GM18511 (cell line): ENCODE results near the gene NFX1.
"Not testable (repeated sequence)": the region's sequence is repeated elsewhere in the genome, so short reads cannot be mapped to it uniquely, and the experiment has no call there.

Experiments used
- ATAC-seq: cut with Tn5 transposase; IDR thresholded peaks from one replicate; pipeline ENCODE4 v1.9.1; 2021; ENCODE audit warnings: mild to moderate bottlenecking, moderate library complexity; ENCODE audit not compliant: unreplicated experiment

NFX1 gene

DNA sequence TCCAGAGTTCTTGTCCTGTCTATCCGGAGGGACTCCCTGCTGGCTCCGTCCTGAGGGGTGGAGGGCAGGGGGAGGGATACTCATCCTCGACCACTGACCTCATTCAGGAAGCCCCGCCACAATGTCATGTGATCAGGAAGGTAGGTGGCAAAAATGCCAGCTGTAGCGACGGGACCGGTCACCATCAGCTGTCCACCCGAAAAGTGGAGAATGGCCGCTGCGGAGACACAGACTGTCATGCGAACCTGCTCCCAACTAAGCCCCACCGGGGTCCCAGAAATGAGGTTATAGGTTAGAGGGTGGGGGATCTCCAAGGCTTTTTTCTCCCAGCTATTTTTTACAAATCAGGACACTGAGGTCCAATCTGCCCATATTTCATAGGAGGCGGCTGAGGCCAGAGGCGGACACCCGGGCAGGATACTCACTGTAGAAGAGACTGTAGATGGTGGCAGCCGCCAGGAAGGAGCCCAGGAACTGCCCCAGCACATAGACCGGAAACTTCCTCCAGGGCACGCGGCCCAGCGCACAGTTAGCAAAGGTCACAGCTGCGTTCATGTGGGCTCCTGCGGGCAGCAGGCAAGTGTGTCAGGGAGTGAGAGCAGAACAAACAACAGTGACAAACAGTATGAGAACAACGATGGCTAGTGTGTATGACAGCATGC, 95.8 kb downstream of the NFX1 start:
- not testable (repeated sequence) for ATAC-seq

DNA sequence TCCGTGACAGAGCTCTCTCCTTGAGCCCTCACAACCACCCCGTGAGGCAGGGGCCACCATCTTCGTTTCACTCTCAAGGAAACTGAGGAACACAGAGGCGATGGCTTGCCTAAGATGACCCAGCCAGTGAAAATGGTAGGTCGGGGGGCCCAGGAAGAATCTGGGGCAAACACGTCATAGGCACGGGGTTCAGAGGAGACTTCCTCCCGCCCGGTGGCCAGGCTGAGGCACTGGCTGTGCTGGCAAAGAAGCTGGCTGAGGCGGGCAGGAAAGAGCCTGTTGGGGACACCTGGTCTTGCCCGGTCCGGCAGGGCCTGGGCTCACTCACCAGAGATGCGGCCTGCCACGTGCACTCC, 96.3 kb downstream of the NFX1 start:
- ATAC-seq: not testable (repeated sequence)

DNA sequence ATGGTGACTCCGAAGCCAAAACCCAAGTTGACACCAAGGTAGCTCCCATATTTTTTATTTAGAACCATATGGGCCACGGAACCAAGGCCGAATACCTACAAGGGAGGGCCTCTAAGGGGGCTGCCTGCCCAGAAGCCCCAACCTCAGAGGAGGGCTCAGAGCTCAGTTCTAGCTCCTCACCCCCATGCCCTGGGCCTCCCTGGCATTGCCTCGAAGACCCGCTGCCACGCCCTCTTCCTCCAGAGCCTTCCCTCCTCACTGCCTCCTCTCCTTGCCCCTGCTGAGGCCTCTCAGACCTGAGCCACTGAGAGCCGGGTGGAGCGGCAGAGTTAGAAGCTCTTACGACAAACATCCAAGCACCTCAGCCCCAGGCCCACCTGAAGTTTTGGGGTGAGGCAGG, 96.7 kb downstream of the NFX1 start:
- ATAC-seq: not testable (repeated sequence)

DNA sequence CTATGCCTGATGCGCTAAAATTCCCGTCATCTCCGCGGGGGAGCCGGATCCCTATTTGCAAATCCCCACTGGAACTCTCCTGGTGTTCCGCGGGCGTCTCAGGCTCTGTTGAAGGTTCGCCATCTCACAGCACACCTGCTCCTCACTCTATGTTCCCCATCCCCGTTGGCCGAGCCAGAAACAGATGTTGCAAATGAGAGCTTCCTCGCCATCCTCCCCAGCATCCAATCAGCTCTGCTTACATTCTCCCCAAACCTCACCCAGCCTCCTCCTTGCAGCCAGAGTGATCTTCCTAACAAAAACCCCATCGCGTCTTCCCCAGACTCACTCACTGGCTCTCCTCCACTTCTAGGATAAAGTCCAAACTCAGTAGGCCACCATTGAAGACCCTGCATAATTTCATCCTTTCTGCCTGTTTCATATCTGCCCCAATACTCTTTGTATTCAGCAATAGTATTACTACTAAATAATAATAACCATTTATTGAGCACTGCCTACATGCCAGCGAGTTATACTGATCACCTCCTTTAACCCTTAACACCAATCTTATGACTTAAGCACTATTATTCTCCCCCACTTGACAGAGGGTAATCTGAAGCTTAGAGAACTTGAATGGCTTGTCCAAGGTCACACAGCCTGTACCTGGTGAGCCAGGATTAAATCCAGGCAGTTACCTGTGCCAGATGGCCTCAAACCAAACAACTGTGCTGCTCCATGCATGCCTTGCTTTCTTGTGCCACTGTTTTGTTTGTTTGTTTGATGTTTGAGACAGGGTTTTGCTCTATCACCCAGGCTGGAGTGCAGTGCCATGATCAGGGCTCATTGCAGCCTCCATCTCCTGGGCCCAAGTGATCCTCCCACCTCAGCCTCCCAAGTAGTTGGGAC, 98.0 kb downstream of the NFX1 start:
- ATAC-seq: no peak

DNA sequence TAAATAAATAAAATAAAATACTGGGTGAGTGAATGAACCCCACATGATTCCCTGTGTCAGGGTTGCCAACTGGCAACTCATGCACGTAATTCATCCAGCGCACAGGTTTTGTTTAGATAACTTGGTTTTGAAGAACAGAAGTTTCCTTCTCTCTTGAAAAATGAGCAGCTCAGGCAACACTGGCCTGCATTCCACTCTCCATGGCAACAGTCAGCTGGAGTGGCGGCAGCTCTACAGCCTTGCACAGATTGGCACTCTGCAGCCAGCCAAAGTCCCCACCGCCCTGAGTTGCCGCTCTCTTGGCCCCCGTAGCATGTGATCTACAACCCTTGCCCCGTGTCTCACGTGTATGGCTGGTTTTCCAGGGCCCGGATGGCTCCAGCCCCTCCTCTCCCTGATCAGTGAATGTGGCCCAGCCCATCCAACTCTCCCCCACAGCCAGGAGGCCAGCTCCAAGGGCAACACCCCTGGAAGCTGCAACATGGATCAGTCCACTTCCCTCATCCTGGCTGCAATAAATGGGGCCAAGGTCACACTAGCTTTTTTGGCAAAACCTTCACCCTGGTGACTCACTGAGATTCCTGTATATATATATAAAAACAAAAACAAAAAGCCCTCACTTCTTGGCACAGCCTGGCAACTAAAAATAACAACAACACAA, 100.9 kb downstream of the NFX1 start:
- not testable (repeated sequence) for ATAC-seq

DNA sequence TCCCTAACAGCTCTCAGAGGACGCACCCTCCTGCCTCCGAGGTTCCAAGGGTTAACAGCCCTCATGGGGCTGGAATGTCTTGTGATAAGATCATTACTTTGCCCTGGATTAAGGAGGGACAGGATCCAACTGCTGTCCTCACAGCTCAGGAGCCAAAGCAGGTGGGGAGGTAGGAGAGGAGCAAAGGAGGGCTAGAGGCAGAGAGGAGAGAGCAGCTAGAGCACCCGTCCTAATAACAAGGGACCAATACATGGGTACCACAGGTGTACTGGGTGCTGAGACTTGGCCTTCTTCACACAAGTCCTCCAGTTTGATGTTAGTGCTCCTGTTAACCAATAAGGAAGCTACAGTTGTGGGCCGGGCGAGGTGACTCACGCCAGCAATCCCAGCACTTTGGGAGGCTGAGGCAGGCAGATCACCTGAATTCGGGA, 102.3 kb downstream of the NFX1 start:
- ATAC-seq: not testable (repeated sequence)

DNA sequence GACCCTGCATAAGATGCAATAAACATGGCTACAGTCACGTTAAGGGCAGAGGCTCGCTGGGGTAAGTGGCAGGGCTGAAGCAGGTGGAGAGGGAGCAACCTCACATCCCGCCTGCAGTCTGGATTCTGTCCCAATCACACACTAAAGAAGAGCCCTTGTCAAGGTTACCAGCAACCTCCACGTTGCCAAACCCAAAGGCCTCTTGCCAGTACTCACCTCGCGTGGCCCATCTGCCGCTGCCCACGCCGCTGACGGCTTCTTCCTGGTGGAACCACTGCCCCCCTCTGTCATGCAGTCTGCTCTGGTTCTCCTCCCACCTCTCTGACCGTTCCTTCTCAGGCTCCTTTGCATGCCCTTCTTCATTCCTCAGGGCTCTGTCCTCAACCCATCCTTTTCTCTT, 103.3 kb downstream of the NFX1 start:
- no peak for ATAC-seq

DNA sequence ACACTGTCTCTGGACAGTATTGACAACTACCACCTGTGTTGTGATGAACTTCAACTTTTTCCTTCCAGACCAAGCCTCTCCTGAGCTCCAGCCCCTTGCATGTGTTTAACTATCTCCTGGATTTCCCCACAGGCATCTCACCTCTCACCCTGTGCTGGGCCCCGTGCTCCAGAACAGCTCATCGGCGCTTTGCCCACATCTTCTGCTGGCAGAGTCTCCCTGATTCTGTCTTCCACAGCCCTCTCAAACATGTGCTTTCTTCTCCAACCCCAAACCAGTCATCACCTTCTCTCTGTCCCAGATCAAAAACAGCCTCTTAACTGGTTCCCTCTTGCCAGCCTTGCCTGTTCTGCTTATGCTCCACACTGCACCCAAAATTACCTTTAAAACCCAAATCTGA, 103.7 kb downstream of the NFX1 start:
- ATAC-seq: not testable (repeated sequence)

DNA sequence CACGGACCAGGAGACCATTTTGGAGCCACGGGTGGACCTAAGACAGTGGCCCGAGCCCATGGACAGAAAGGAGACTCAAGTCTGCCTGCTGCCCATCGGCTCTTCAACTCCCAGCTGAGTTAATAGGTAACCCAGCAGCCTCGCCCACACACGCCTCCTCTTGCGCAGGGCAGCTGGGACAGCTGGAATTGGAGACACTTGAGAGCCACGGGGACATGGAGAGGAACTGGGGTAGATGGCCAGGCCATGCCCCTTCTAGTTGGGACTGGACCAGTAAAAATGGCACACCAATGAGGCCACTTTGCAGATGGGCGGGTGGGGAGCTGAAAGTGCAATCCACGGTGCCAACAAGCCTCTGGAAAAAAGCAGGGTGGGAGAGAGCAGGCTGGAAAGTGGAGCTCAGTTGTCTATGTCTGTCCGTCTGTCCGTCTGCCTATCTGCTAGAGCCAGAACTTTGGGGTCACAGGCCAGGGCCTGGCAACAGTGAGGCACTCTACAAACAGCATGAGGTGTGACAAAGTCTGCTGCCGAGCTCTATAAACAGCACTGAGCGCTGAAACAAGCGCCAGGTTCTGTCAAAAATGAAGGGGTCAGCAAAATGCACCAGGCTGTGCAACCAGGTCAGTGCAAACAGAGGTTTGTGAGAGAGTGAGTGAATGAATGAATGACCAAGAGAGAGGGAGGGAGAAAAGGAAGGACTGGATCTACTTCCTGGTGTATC, 105.0 kb downstream of the NFX1 start:
- not testable (repeated sequence) for ATAC-seq

DNA sequence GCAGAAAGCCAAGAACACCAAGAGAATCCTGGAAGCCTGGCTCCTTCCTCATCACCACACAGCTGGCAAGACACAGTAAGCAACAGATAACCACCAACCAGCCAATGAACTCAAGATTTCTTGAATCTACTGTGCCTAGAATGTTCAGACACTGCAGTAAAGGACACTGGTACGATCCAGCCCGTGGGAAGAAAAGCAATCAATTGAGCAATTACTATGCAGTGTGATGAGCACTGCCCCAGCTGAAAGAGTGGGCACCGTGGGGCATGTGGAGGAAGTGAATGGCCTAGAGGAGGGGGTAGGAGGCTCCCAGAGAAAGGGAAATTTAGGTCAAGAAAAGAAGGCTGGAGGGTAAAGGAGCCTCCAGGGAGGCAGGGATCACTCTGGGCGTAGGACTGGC, 107.5 kb downstream of the NFX1 start:
- not testable (repeated sequence) for ATAC-seq

DNA sequence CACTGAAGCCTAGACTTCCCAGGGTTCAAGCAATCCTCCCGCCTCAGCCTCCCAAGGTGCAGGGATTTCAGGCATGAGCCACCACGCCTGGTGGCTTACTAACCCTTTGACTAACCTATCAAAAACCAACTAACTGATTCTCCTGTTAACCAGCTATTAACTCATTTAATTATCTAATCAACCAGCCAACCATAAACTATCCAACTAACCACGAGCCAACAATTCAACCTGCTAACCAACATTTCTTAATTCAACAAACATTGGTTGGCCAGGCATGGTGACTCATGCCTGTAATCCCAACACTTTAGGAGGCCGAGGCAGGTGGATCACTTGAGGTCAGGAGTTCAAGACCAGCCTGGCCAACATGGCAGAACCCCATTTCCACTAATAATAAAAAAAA, 108.7 kb downstream of the NFX1 start:
- not testable (repeated sequence) for ATAC-seq

DNA sequence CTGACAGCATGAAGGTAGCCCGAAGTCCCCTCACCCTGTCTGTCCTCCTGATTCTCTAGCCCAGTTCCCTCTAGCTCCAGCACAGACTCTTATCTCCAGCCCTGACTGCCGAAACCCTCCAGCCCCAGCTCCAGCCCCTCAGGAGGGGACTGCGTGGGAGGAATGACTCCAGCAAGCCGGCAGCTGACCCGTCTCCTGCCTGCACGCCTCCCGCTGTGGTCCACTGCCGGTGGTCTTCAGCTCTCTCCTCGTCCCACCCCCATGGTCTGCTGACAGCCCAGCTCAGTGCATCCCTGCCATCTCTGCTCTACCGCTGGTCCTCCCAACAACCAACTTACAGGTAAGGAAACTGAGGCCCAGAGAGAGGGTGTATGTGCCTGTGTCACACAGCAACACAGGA, 111.5 kb downstream of the NFX1 start:
- not testable (repeated sequence) for ATAC-seq

DNA sequence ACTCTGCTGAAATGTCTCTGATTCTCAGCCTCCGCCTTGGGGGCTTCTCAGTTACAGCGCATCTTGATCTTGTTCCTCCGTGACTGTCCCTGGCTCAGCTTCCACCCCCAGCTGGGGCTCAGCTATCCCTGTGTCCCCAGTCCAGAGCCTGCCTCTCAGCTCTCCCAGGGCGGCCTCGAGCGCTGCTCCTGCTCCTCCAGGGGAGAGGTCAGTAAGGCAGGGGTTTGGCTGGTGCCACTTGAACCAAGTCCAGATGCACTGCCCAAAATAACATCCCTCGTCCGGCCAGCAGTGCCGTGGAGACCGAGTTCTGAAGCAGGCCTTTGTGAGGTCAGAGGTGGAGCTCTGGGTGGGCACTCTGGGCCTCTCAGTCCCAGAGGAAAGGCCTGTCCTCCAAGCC, 112.1 kb downstream of the NFX1 start, which contains the start of gene AQP7:
Gene AQP7, minus strand, starts transcription at position 198 of the 400 bp plus-strand sequence. CDS start 1,306 bp downstream, outside the sequence.
- ATAC-seq: not testable (repeated sequence)

DNA sequence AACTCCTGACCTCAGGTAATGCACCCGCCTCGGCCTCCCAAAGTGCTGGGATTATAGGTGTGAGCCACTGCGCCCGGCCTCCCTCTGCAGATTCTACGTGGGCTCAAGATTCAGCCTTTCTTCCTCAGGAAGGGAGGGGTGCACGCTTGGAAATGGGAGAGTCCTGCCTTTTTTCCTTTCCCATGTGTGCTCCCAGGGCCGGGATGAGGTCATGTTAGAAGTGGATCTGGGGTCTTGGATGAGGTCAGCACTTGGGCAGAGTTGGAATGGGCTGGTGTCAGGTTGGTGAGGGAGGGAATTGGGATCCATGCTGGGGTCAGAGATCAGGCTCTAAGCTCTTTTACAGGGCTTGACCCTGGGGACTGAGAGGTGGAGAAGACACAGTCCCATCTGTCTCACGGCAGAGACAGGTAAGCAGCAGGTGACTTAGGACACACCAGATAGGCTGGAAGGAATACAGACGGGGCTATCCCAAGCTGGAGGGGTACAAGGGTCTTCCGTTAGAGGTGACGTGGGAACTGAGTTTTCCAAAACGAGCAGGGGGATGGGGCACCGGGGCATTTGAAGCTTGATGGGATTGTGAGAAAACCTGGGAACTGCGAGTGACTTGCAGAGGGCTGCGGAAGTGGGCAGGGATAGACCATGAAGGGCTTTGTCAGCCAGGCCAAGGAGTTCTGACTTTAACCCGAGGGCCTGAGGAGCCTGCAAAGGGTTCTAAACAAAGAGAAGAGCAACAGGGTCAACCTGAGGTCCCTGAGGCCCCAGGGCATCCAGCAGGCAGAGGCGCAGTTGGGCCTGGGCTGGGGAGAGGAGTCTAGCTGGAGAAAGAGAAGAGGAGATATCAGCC, 113.8 kb downstream of the NFX1 start:
- no peak for ATAC-seq

DNA sequence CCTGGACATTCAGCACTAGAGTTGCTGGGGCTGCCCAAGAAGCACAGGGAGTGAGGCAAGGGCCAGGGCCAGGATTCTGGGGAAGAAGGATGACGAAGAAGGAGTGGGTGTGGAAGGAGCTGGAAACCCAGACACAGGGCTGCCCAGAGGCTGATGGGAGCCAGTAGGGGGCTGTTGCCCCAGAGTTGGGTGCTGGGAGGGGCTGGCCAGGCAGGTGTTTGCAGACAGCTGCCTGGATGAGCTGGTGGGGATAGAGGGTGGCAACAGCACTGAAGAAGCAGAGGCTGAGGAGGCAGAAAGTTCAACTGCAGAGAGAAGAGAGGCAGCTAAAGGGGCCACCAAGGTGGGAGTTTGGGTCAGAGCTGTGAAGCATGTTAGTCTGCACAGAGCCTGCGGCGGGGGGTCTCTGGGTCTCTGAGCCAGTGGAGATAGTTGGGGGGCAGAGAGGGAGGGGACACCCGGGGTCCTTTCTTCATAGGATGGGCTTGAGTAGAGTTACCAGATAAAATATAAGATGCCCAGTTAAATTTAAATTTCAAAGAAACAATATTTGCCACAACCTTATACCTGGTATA, 114.6 kb downstream of the NFX1 start:
- ATAC-seq: no peak

DNA sequence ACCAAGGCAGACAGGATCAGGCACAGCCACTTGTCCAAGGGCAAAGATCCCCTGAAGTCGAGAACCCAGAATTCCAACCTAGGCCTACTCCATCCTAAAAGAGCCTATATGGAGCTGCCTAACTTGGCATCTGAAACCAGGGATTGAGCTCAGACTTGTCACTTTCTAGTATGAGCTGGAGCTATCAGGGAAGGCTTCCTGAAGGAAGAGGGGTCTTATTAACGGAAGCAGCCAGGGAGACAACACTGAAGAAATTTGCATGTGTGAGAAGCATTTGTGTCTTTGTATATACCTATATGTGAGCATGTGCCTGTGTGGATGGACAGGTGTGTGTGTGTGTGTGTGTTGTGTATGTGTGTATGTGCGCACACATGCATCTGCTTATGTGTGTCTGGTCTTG, 116.7 kb downstream of the NFX1 start:
- no peak for ATAC-seq

DNA sequence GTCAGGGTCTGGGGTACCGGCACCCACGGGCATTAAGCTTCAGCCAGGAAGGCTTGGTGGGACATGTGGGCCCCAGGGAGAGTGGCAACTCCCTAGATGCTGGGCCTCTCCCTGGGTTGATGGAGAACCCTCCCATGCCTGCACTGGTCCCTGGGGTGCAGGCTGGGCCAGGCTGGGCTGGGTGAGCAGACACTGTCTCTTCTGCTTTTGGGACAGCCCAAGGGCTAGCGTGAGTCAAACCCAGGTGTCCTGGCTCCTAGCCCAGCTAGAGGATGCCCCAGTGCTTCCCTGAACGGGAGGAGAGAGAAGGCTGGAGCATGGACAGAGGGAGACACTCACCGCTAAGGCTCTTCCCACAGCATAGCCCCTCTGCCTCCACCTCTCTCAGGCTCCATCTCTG, 117.8 kb downstream of the NFX1 start:
- ATAC-seq: no peak

DNA sequence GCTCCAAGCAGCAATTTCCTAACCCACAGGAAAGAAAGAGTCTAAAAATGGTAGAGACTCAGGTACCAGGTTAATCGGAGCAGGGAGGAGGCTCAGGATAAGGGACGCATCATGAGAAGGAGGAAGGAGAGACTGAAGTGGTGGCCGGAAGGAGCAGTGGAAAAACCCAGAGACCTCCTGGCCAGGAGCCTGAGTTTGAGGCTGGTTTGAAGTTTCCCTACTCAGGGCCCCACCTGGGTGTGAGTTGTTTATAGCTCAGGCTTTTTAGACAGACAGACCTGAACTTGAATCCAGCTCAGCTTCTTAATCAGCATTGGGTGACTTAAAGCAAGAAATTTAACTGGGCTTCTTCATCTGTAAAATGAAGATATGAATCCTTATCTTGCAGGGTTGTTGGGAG, 124.0 kb downstream of the NFX1 start:
- no peak for ATAC-seq

DNA sequence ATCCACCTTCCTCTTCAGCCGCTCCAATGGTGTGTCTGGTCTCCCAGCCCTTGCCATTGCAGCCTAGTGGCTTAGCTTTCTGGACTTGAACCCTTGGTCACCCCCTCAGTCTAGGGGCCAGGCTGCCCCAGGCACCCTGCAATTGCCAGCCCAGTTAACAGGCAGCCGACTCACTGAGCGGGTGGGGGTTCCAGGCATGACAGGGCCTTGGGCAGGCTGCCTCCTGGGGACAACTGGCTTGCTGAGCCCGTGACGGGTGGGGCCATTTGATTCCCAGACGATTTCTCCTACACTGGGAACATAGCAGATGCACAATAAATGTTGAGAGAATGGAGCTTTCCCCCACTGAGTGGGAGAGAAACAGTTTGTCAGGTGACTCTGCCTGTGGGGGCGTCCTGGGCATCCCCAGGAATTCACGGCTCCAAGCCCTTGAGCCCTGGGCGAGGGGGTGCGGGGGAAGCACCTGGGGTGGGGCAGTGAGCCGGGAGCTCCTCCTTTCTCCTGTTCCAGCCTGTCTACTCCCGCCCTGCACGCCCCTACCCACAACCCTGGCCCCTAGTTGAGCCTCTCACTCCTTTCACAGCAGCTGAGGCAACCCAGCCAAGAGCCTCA, 124.7 kb downstream of the NFX1 start:
- no peak for ATAC-seq
